ENCODE data around the gene FBXO27.

- TF ChIP-seq YY1 (IDR thresholded peaks at IDR 0.05) (no peak), EGR1 (IDR thresholded peaks at IDR 0.05; ENCODE audit: low read depth in 2 of 2) (no peak), CTCF (IDR thresholded peaks at IDR 0.05; ENCODE audit: low read depth, low read length, missing input control) (no peak), GABPA (IDR thresholded peaks at IDR 0.05 in 1 of 2, conservative IDR thresholded peaks at IDR 0.05 in 1 of 2) (no peak), MAX (IDR thresholded peaks at IDR 0.05) (no peak), ZBTB33 (IDR thresholded peaks at IDR 0.05) (no peak), HNF4G (IDR thresholded peaks at IDR 0.05) (no peak), HNF4A (conservative IDR thresholded peaks at IDR 0.05) (no peak), RAD21 (IDR thresholded peaks at IDR 0.05) (no peak), RXRA (IDR thresholded peaks at IDR 0.05) (no peak), TAF1 (conservative IDR thresholded peaks at IDR 0.05) (no peak)
Measured at GRCh38 chr19:38989066-38989605, 43.2 kb downstream of the FBXO27 start.
